Smooth muscle cell (in vitro differentiated cells): ENCODE data around the gene ABCC5. TPM values are rescaled to one million over a fixed set of nuclear protein-coding genes. Genes with fewer than 3 reads are reported as not detected.
A peak's percentile ranks its signal among the peaks of the same experiment; 100 is the strongest.

ENCODE experiments used
- DNase-seq: peaks from one replicate; lab custom pipeline; 2025; ENCODE audit not compliant: unreplicated experiment; lab: John Stamatoyannopoulos, UW
- H2AFZ ChIP-seq: fragments of 200-600 bp; sonication (generic); 2 replicates; pipeline ENCODE4 v1.6.0; 2016; ENCODE audit warnings: antibody characterized with exemption, low read depth, mild to moderate bottlenecking
- H3F3A ChIP-seq: fragments of 200-600 bp; sonication (generic); 2 replicates; pipeline ENCODE4 v1.6.0; 2017; ENCODE audit warnings: antibody characterized with exemption, low read depth
- H3K27ac ChIP-seq: fragments of 200-600 bp; sonication (generic); 2 replicates; pipeline ENCODE4 v1.5.1; 2016; ENCODE audit warnings: low read depth, mild to moderate bottlenecking
- H3K27me3 ChIP-seq: fragments of 200-600 bp; sonication (generic); 2 replicates; pipeline ENCODE4 v1.6.1; 2016; ENCODE audit warnings: low read depth, mild to moderate bottlenecking
- H3K36me3 ChIP-seq: fragments of 200-600 bp; sonication (generic); 2 replicates; pipeline ENCODE4 v1.5.1; 2016; ENCODE audit warnings: low read depth
- H3K4me1 ChIP-seq: fragments of 200-600 bp; sonication (generic); 2 replicates; pipeline ENCODE4 v1.5.1; 2016; ENCODE audit warnings: low read depth
- H3K4me2 ChIP-seq: fragments of 200-600 bp; sonication (generic); 2 replicates; pipeline ENCODE4 v1.6.0; 2016; ENCODE audit warnings: mild to moderate bottlenecking
- H3K4me3 ChIP-seq: fragments of 200-600 bp; sonication (generic); 2 replicates; pipeline ENCODE4 v1.5.1; 2016; ENCODE audit warnings: mild to moderate bottlenecking
- H3K79me2 ChIP-seq: fragments of 200-600 bp; sonication (generic); 2 replicates; pipeline ENCODE4 v1.6.0; 2016; ENCODE audit warnings: low read depth, mild to moderate bottlenecking
- H3K9ac ChIP-seq: fragments of 200-600 bp; sonication (generic); 2 replicates; pipeline ENCODE4 v1.6.0; 2016; ENCODE audit warnings: low read depth
- H3K9me3 ChIP-seq: fragments of 200-600 bp; sonication (generic); replicated peaks from 2 replicates; pipeline ENCODE4 v1.5.1; 2016; ENCODE audit warnings: low read depth
- H4K20me1 ChIP-seq: fragments of 200-600 bp; sonication (generic); 2 replicates; pipeline ENCODE4 v1.6.0; 2016; ENCODE audit warnings: low read depth
- WGBS: methylation state at CpG from one replicate; pipeline ENCODE4 v1.1.7; 2016; ENCODE audit warnings: low lambda C conversion rate; 5-methylcytosine and 5-hydroxymethylcytosine counted together
- polyA plus RNA-seq: library from polyadenylated mRNA; unstranded; fragments of >200 nt; fragmentation: Nextera tagmentation; extraction: Ambion mirVana; gene quantifications from 2 replicates; pipeline ENCODE4 v1.2.1, GENCODE V29; 2016
- total RNA-seq: library from RNA; depleted of rRNA; stranded (reverse); fragments of >200 nt; gene quantifications from 2 replicates; pipeline ENCODE4 v1.2.3, GENCODE V29; 2014
- TF ChIP-seq, protein P1 (sequence below): fragments of 200-600 bp; sonication (generic); IDR thresholded peaks from 2 replicates; pipeline ENCODE4 v1.5.1; 2017; ENCODE audit warnings: borderline replicate concordance, mild to moderate bottlenecking, antibody characterized with exemption; ENCODE audit not compliant: insufficient read depth, poor library complexity, severe bottlenecking

ABCC5 gene
- total and polyA plus RNA-seq, 2 experiments from 2014 or later, result 18.2 to 20.0 TPM

DNA sequence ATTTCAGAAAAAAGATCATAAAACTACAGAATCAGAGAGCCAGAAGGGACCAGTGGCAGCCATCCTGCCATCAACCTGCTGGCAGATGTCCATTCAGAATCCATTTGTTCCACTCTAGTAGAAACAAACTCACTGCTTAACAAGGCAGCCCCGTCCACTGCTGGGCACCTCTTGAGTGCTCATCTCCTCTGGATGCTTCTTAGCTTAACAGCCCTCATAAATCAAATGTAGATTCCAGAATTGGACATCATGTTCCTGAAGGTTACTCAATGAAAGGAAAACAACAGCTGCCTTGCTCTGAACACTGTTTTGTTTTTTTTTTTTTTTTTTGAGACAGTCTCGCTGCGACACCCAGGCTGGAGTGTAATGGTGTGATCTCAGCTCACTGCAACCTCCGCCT, 37.3 kb downstream of the ABCC5 start:
- Histone ChIP-seq H3K4me3 (no peak overlapping the region), H3K4me1 (no peaks in the 10 kb centered on the region), H4K20me1 (no peaks in the 10 kb centered on the region), H3K79me2 (no peaks in the 10 kb centered on the region), H3F3A (no peaks in the 10 kb centered on the region), H3K4me2 (no peak overlapping the region), H3K9me3 (no peaks in the 10 kb centered on the region), H3K36me3 (peaks cover 5% of the 10 kb centered on the region), H3K9ac (no peak overlapping the region), H3K27me3 (no peaks in the 10 kb centered on the region), H2AFZ (no peak overlapping the region), H3K27ac (no peak overlapping the region)
- 93% methylated on average over 4 of the region's 4 CpGs for WGBS
- TF ChIP-seq, protein P1, sequence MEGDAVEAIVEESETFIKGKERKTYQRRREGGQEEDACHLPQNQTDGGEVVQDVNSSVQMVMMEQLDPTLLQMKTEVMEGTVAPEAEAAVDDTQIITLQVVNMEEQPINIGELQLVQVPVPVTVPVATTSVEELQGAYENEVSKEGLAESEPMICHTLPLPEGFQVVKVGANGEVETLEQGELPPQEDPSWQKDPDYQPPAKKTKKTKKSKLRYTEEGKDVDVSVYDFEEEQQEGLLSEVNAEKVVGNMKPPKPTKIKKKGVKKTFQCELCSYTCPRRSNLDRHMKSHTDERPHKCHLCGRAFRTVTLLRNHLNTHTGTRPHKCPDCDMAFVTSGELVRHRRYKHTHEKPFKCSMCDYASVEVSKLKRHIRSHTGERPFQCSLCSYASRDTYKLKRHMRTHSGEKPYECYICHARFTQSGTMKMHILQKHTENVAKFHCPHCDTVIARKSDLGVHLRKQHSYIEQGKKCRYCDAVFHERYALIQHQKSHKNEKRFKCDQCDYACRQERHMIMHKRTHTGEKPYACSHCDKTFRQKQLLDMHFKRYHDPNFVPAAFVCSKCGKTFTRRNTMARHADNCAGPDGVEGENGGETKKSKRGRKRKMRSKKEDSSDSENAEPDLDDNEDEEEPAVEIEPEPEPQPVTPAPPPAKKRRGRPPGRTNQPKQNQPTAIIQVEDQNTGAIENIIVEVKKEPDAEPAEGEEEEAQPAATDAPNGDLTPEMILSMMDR, result no peak
- no peak for DNase-seq

- no peaks in the 10 kb centered on the region for H4K20me1 ChIP-seq
- no peak for DNase-seq
- TF ChIP-seq, protein P1, result no peak
Observed at GRCh38 chr3:183975981-183976662, 41.6 kb downstream of the ABCC5 start.

GRCh38 chr3:183968666-183969245, 48.9 kb downstream of the ABCC5 start:
- H2AFZ ChIP-seq, result no peak overlapping the region
- no peaks in the 10 kb centered on the region for H3K4me1 ChIP-seq
- DNase-seq, result no peak
- 48% methylated on average over 4 of the region's 4 CpGs for WGBS
- no peaks in the 10 kb centered on the region for H3F3A ChIP-seq
- H3K4me2 ChIP-seq, result no peak overlapping the region
- TF ChIP-seq, protein P1, result no peak
- no peaks in the 10 kb centered on the region for H4K20me1 ChIP-seq
- H3K36me3 ChIP-seq, result no peaks in the 10 kb centered on the region
- H3K9me3 ChIP-seq, result no peaks in the 10 kb centered on the region
- H3K4me3 ChIP-seq, result no peak overlapping the region
- H3K79me2 ChIP-seq, result no peaks in the 10 kb centered on the region
- no peak overlapping the region for H3K9ac ChIP-seq
- H3K27me3 ChIP-seq, result no peaks in the 10 kb centered on the region
- no peak overlapping the region for H3K27ac ChIP-seq

More at GRCh38 chr3:183975981-183976662, 41.6 kb downstream of the ABCC5 start:
- H3K27me3 ChIP-seq, result no peaks in the 10 kb centered on the region
- no peaks in the 10 kb centered on the region for H3K9me3 ChIP-seq
- no peaks in the 10 kb centered on the region for H3K4me1 ChIP-seq
- no peak overlapping the region for H2AFZ ChIP-seq
- H3F3A ChIP-seq, result no peaks in the 10 kb centered on the region
- no peak overlapping the region for H3K9ac ChIP-seq
- H3K27ac ChIP-seq, result no peak overlapping the region
- no peaks in the 10 kb centered on the region for H3K79me2 ChIP-seq
- H3K4me2 ChIP-seq, result peak overlapping the region; percentile 63
- no peak overlapping the region for H3K4me3 ChIP-seq
- WGBS, result 75% methylated on average over 10 of the region's 10 CpGs
- no peaks in the 10 kb centered on the region for H3K36me3 ChIP-seq
